PC-9 (cell line): ENCODE measurements around the gene ANKRD2.

Experiments used
- EZH2 ChIP-seq: fragments of 200-600 bp; sonication (generic); IDR thresholded peaks from 2 replicates; pipeline ENCODE4 v1.8.0; 2017; ENCODE audit warnings: antibody characterized with exemption, low read depth
- TF ChIP-seq, protein P1 (sequence below): fragments of 200-600 bp; sonication (generic); conservative IDR thresholded peaks from 2 replicates; pipeline ENCODE4 v1.6.1; 2017; ENCODE audit warnings: mixed run types, antibody characterized with exemption, mild to moderate bottlenecking, moderate library complexity

DNA sequence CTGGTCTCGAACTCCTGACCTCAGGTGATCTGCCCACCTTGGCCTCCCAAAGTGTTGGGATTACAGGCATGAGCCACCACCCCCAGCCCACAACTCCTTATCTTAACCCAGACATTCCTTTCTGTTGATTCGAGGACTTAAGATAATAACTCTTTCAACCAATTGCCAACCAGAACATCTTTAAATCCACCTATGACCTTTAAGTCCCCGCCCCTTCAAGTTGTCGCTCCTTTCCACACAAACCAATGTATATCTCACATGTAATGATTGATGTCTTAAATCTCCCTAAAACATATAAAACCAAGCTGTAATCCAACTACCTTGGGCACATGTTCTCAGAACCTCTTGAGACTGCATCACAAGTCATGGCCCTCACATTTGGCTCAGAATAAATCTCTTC lies 7.8 kb upstream of the ANKRD2 start:
- TF ChIP-seq, protein P1, sequence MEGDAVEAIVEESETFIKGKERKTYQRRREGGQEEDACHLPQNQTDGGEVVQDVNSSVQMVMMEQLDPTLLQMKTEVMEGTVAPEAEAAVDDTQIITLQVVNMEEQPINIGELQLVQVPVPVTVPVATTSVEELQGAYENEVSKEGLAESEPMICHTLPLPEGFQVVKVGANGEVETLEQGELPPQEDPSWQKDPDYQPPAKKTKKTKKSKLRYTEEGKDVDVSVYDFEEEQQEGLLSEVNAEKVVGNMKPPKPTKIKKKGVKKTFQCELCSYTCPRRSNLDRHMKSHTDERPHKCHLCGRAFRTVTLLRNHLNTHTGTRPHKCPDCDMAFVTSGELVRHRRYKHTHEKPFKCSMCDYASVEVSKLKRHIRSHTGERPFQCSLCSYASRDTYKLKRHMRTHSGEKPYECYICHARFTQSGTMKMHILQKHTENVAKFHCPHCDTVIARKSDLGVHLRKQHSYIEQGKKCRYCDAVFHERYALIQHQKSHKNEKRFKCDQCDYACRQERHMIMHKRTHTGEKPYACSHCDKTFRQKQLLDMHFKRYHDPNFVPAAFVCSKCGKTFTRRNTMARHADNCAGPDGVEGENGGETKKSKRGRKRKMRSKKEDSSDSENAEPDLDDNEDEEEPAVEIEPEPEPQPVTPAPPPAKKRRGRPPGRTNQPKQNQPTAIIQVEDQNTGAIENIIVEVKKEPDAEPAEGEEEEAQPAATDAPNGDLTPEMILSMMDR = no peak
- no peak for TF ChIP-seq EZH2
